ENCODE measurements around the gene TUBA4B. TPM values are rescaled to one million over a fixed set of nuclear protein-coding genes. Genes with fewer than 3 reads are reported as not detected.

Gene TUBA4B
- total and polyA plus RNA-seq, 2 of the 4 experiments (the other 2 are of a cell fraction) = not detected

DNA sequence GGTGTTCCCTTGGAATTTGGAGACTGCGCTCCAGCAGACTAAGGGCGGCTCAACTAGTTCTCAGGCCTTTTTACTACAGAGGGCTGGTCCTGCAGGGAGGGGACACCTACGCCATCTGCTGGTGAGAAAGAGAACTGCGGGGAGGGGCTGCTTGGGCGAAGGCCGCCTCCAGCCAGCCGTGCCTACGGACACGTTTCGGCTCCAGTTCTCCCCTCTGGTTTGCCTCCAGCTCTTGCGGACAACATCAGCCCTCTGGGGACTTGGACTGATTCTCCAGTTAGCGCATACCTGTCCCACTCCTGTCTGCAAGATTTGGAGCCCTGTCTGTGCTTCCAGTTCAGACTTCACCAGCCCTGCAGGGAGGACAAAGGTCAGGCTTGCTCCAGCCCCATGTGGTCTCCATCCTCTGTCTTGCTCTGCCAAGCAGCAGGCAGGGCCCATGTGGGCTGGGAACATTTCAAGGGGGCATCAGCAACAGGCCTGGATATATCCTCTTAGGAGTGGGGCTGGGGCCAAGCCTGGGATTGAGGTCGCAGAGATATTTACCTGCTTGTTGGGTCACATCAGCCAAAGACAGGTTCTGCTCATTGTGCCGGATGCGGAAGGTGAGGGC lies 45.8 kb downstream of the TUBA4B start:
- Histone ChIP-seq H3K4ac (ENCODE audit: low read depth, low read length) (peak overlapping the region; percentile 54), H3K36me3 (ENCODE audit: control insufficient read depth, insufficient read depth, low read length) (peaks cover 4% of the 10 kb centered on the region), H3K9me1 (ENCODE audit: insufficient read depth, low read length) (no peaks in the 10 kb centered on the region), H4K20me1 (ENCODE audit: insufficient read depth, low read length) (no peaks in the 10 kb centered on the region), H3K18ac (ENCODE audit: low read depth, low read length) (no peak overlapping the region), H2BK15ac (ENCODE audit: low read depth, low read length) (no peak overlapping the region), H3K14ac (replicated peaks; ENCODE audit: low read depth, low read length) (0 out of 2 replicates have a peak overlapping the region, but pooled peaks have one; percentile 46), H4K91ac (ENCODE audit: insufficient read depth, low read depth, low read length) (peak overlapping the region; percentile 44; the same call in 1 of the 2 replicates), H2BK20ac (ENCODE audit: low read depth, low read length) (no peak overlapping the region), H3K23ac (ENCODE audit: low read depth, low read length) (no peak overlapping the region), H3K56ac (ENCODE audit: extremely low read depth, insufficient read depth, low read length) (no peak overlapping the region), H3K27ac (ENCODE audit: insufficient read depth, low read length) (no peak overlapping the region), H4K5ac (ENCODE audit: low read depth, low read length) (peak overlapping the region; percentile 70), H2BK120ac (ENCODE audit: low read depth, low read length) (peak overlapping the region; percentile 76; the same call in 1 of the 2 replicates), H3K4me2 (ENCODE audit: low read depth, low read length) (no peak overlapping the region), H3K9me3 (ENCODE audit: control insufficient read depth, insufficient read depth, low read length) (no peaks in the 10 kb centered on the region), H2AK9ac (replicated peaks; ENCODE audit: low read depth, low read length, poor library complexity) (peak overlapping the region; percentile 67), H2BK5ac (ENCODE audit: low read depth, low read length, poor library complexity, severe bottlenecking) (no peak overlapping the region), H3K27me3 (ENCODE audit: control insufficient read depth, insufficient read depth, low read length) (no peaks in the 10 kb centered on the region), H4K8ac (ENCODE audit: low read depth in 2 of 2, low read length in 2 of 2) (no peak overlapping the region; a peak in 1 of 4 replicates), H3K79me1 (ENCODE audit: low read depth in 1 of 2, low read length in 2 of 2) (no peaks in the 10 kb centered on the region), H2AK5ac (ENCODE audit: low read depth, low read length) (peak overlapping the region; percentile 40; the same call in 1 of the 2 replicates), H2AFZ (replicated peaks; ENCODE audit: low read length, poor library complexity) (peak overlapping the region; percentile 89), H3K9ac (ENCODE audit: low read depth, low read length) (peak overlapping the region; percentile 34; the same call in 1 of the 2 replicates), H3K4me1 (ENCODE audit: control insufficient read depth, insufficient read depth, low read length) (peaks cover 6% of the 10 kb centered on the region; the same call in 1 of the 2 replicates), H3K4me3 (ENCODE audit: insufficient read depth, low read depth, low read length) (no peak overlapping the region)
- TF ChIP-seq SMC3 (IDR thresholded peaks at IDR 0.05; ENCODE audit: low read depth, low read length) (peak; percentile 89), RAD21 (IDR thresholded peaks at IDR 0.05; ENCODE audit: low read length) (peak; percentile 88), MAZ (IDR thresholded peaks at IDR 0.05; ENCODE audit: borderline replicate concordance, low read depth, low read length) (peak; percentile 84; the same call in 1 of the 2 replicates), BHLHE40 (IDR thresholded peaks at IDR 0.05; ENCODE audit: low read depth, low read length) (no peak)
- TF ChIP-seq, protein P1, sequence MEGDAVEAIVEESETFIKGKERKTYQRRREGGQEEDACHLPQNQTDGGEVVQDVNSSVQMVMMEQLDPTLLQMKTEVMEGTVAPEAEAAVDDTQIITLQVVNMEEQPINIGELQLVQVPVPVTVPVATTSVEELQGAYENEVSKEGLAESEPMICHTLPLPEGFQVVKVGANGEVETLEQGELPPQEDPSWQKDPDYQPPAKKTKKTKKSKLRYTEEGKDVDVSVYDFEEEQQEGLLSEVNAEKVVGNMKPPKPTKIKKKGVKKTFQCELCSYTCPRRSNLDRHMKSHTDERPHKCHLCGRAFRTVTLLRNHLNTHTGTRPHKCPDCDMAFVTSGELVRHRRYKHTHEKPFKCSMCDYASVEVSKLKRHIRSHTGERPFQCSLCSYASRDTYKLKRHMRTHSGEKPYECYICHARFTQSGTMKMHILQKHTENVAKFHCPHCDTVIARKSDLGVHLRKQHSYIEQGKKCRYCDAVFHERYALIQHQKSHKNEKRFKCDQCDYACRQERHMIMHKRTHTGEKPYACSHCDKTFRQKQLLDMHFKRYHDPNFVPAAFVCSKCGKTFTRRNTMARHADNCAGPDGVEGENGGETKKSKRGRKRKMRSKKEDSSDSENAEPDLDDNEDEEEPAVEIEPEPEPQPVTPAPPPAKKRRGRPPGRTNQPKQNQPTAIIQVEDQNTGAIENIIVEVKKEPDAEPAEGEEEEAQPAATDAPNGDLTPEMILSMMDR (conservative IDR thresholded peaks at IDR 0.05; ENCODE audit: low read depth, low read length) = peak; percentile 96
- BruUV-seq (replicated peaks) = no TSS peak
- in situ Hi-C loops (cut with MboI; ENCODE audit: low sequenced_read_pairs) (loop anchor here (5.0 kb wide), 1 partner anchor 127 kb away; the partner anchor contains the start of gene SLC23A3), dilution Hi-C loops (cut with HindIII; ENCODE audit: low sequenced_read_pairs, unreplicated experiment) (no loop called here), intact Hi-C loops (cut with micrococcal nuclease) (loop anchor here (1.0 to 5.0 kb wide), 4 partner anchors 80 to 242 kb away; partner anchors contain the start of gene NHEJ1)
- CTCF ChIA-PET = interaction anchor here (0.6 to 1.4 kb wide), 2 partner anchors 13 to 21 kb away, joined by 3 read pairs; no protein-coding TSS in a partner anchor
- POLR2A ChIA-PET (ENCODE audit: unreplicated experiment) = no interaction called here
- DNase-seq = peak; percentile 69
- ATAC-seq (ENCODE audit: low read depth) = peak; percentile 86
- WGBS, 2 experiments (ENCODE audit: extremely low coverage in 2 of 2, insufficient read length in 1 of 2) = 14% methylated on average over 9 of the region's 15 CpGs; no CpG with 5 or more reads in 1 of the 2 experiments
